H1 (cell line): ENCODE results near the gene AP1S1. TPM values are rescaled to one million over a fixed set of nuclear protein-coding genes. Genes with fewer than 3 reads are reported as not detected.

Experiments
- CTCF ChIA-PET: fragments of 300-600 bp; sonication (Branson Sonifier 250); formaldehyde crosslinking; loops from one replicate; lab custom pipeline; 2021; ENCODE audit not compliant: partially characterized antibody; lab: Charles Lee
- POLR2A ChIA-PET: fragments of 300-600 bp; sonication (Branson Sonifier 250); formaldehyde crosslinking; loops from one replicate; lab custom pipeline; 2021; ENCODE audit warnings: inconsistent platforms; ENCODE audit not compliant: partially characterized antibody; lab: Charles Lee
- DNase-seq, 2 experiments: peaks; one replicate each; pipeline versions ENCODE4 v3.0.0 to v3.0.0-alpha.2; 2010 to 2022; ENCODE audit warnings: low spot score in 2 of 2, low read depth in 1 of 2, mixed read lengths in 1 of 2
- FAIRE-seq: peaks from 2 replicates; lab custom pipeline; 2011; peaks lifted over from hg19 to GRCh38; lab: Jason Lieb, UNC
- H2AFZ ChIP-seq: 2 replicates; pipeline ENCODE4 v1.8.1; 2012; ENCODE audit warnings: low read length, inconsistent platforms
- H2AK5ac ChIP-seq: 2 replicates; pipeline ENCODE4 v1.6.1; 2013; ENCODE audit warnings: low read depth, low read length
- H2BK120ac ChIP-seq: replicated peaks from 2 replicates; pipeline ENCODE3; 2013; ENCODE audit warnings: low read depth, low read length, inconsistent platforms
- H2BK12ac ChIP-seq: 2 replicates; pipeline ENCODE4 v1.6.1; 2013; ENCODE audit warnings: low read depth, low read length
- H2BK15ac ChIP-seq: 2 replicates; pipeline ENCODE4 v1.6.1; 2013; ENCODE audit warnings: low read length
- H2BK20ac ChIP-seq: 2 replicates; pipeline ENCODE4 v1.6.1; 2013; ENCODE audit warnings: low read length
- H2BK5ac ChIP-seq: 2 replicates; pipeline ENCODE4 v1.6.1; 2013; ENCODE audit warnings: low read depth, low read length
- H3K14ac ChIP-seq: 2 replicates; pipeline ENCODE4 v1.6.1; 2013; ENCODE audit warnings: inconsistent platforms; ENCODE audit not compliant: insufficient read length
- H3K18ac ChIP-seq: 2 replicates; pipeline ENCODE4 v1.6.1; 2013; ENCODE audit warnings: low read length; ENCODE audit errors: extremely low read depth
- H3K23ac ChIP-seq: 2 replicates; pipeline ENCODE4 v1.6.1; 2013; ENCODE audit warnings: inconsistent platforms; ENCODE audit not compliant: insufficient read length
- H3K23me2 ChIP-seq: 2 replicates; pipeline ENCODE4 v1.6.1; 2013; ENCODE audit warnings: low read depth, low read length
- H3K27ac ChIP-seq: 2 replicates; pipeline ENCODE4 v1.6.1; 2011; ENCODE audit warnings: low read depth, low read length, inconsistent platforms
- H3K27me3 ChIP-seq, 4 experiments: replicated peaks in 1 of 4; 1 replicate in 1 of 4; 2 replicates in 3 of 4; pipeline versions ENCODE4 v1.6.1 to v1.8.1; 2011 to 2013; ENCODE audit warnings: low read length in 3 of 4, mild to moderate bottlenecking in 3 of 4, inconsistent platforms in 2 of 4, mixed read lengths in 2 of 4, moderate library complexity in 1 of 4; ENCODE audit not compliant: control insufficient read depth in 3 of 4, insufficient read depth in 3 of 4; ENCODE audit errors: extremely low read depth in 1 of 4
- H3K36me3 ChIP-seq, 4 experiments: 2 replicates each; pipeline versions ENCODE4 v1.6.1 to v1.8.1; 2011 to 2013; ENCODE audit warnings: mild to moderate bottlenecking in 4 of 4, low read length in 3 of 4, moderate library complexity in 2 of 4, control low read depth in 1 of 4, inconsistent platforms in 1 of 4; ENCODE audit not compliant: insufficient read depth in 4 of 4, control insufficient read depth in 2 of 4
- H3K4ac ChIP-seq: replicated peaks from 2 replicates; pipeline ENCODE3; 2013; ENCODE audit warnings: low read length, low read depth, mixed read lengths, inconsistent platforms; ENCODE audit not compliant: insufficient read length
- H3K4me1 ChIP-seq, 4 experiments: replicated peaks in 1 of 4; 1 replicate in 1 of 4; 2 replicates in 3 of 4; pipeline versions ENCODE4 v1.6.1 to v1.8.1; 2011 to 2013; ENCODE audit warnings: low read length in 3 of 4, inconsistent platforms in 2 of 4, mixed read lengths in 1 of 4; ENCODE audit not compliant: insufficient read depth in 4 of 4, control insufficient read depth in 3 of 4
- H3K4me2 ChIP-seq, 2 experiments: 2 replicates each; pipeline versions ENCODE4 v1.6.1 to v1.8.1; 2011 to 2013; ENCODE audit warnings: low read depth in 2 of 2, low read length in 2 of 2, control low read depth in 1 of 2, inconsistent platforms in 1 of 2, mild to moderate bottlenecking in 1 of 2; ENCODE audit not compliant: insufficient read depth in 1 of 2
- H3K4me3 ChIP-seq, 4 experiments: fragments of 200-600, 300-600 bp in 1 of 4; sonication (generic), shearing (Covaris generic), sonication (Bioruptor Twin) in 1 of 4; 2 replicates each; pipeline versions ENCODE4 v1.5.1 to v1.8.1; 2011 to 2016; ENCODE audit warnings: low read length in 4 of 4, low read depth in 3 of 4, control low read depth in 2 of 4, inconsistent platforms in 2 of 4, mild to moderate bottlenecking in 2 of 4, mixed read lengths in 1 of 4, moderate library complexity in 1 of 4; ENCODE audit not compliant: insufficient read depth in 2 of 4; ENCODE audit errors: extremely low read depth in 1 of 4
- H3K56ac ChIP-seq: replicated peaks from 2 replicates; pipeline ENCODE3; 2013; ENCODE audit warnings: low read depth, mild to moderate bottlenecking, mixed read lengths, low read length, inconsistent platforms; ENCODE audit not compliant: insufficient read length
- H3K79me1 ChIP-seq: 2 replicates; pipeline ENCODE4 v1.6.1; 2013; ENCODE audit warnings: low read depth, low read length, control low read depth
- H3K79me2 ChIP-seq, 2 experiments: 2 replicates each; pipeline versions ENCODE4 v1.6.1 to v1.8.1; 2012 to 2013; ENCODE audit warnings: low read length in 2 of 2, mild to moderate bottlenecking in 2 of 2, inconsistent platforms in 1 of 2; ENCODE audit not compliant: insufficient read depth in 2 of 2, control insufficient read depth in 1 of 2
- H3K9ac ChIP-seq, 4 experiments: replicated peaks in 1 of 4; 1 replicate in 1 of 4; 2 replicates in 3 of 4; pipeline versions ENCODE4 v1.6.1 to v1.8.1; 2011 to 2013; ENCODE audit warnings: low read depth in 3 of 4, low read length in 3 of 4, control low read depth in 2 of 4, mild to moderate bottlenecking in 2 of 4, moderate library complexity in 2 of 4, inconsistent platforms in 1 of 4; ENCODE audit errors: extremely low read depth in 1 of 4
- H3K9me3 ChIP-seq, 2 experiments: 2 replicates each; pipeline versions ENCODE4 v1.6.1 to v1.8.1; 2012 to 2013; ENCODE audit warnings: mild to moderate bottlenecking in 2 of 2, moderate library complexity in 2 of 2, control low read depth in 1 of 2, inconsistent platforms in 1 of 2, low read depth in 1 of 2, low read length in 1 of 2, mixed read lengths in 1 of 2; ENCODE audit not compliant: insufficient read depth in 2 of 2
- H4K20me1 ChIP-seq, 2 experiments: replicated peaks in 1 of 2; 2 replicates each; pipeline versions ENCODE3 to v1.8.1; 2011 to 2013; ENCODE audit warnings: inconsistent platforms in 2 of 2, low read length in 2 of 2, mild to moderate bottlenecking in 1 of 2; ENCODE audit not compliant: insufficient read depth in 2 of 2, control insufficient read depth in 1 of 2
- H4K5ac ChIP-seq: 2 replicates; pipeline ENCODE4 v1.6.1; 2013; ENCODE audit warnings: low read length, low read depth, mixed read lengths, inconsistent platforms; ENCODE audit not compliant: insufficient read length
- H4K8ac ChIP-seq: 2 replicates; pipeline ENCODE4 v1.8.0; 2013; ENCODE audit warnings: mild to moderate bottlenecking, moderate library complexity, low read length, inconsistent platforms; ENCODE audit not compliant: insufficient read depth; ENCODE audit errors: extremely low read depth
- H4K91ac ChIP-seq: replicated peaks from 2 replicates; pipeline ENCODE3; 2013; ENCODE audit warnings: low read length, mixed read lengths, inconsistent platforms; ENCODE audit not compliant: insufficient read length
- ATF2 ChIP-seq: IDR thresholded peaks from 2 replicates; pipeline ENCODE4 v1.6.1; 2012; ENCODE audit warnings: low read length, inconsistent platforms
- ATF3 ChIP-seq: IDR thresholded peaks from 2 replicates; pipeline ENCODE4 v1.6.1; 2011; ENCODE audit warnings: low read depth, mild to moderate bottlenecking, low read length; ENCODE audit not compliant: insufficient read depth
- BACH1 ChIP-seq: IDR thresholded peaks from 2 replicates; pipeline ENCODE4 v1.6.1; 2012; ENCODE audit warnings: low read length, improper control_type of control experiment
- BRCA1 ChIP-seq: IDR thresholded peaks from 2 replicates; pipeline ENCODE4 v1.6.1; 2012; ENCODE audit warnings: low read depth, low read length, improper control_type of control experiment
- CBX8 ChIP-seq: fragments of 300-800, 300-1000 bp; sonication (generic); IDR thresholded peaks from 2 replicates; pipeline ENCODE4 v1.7.1; 2016; ENCODE audit warnings: low read depth, low read length, borderline replicate concordance
- PHF8 ChIP-seq: fragments of 200-600 bp; sonication (generic); conservative IDR thresholded peaks from 2 replicates; pipeline ENCODE4 v1.7.1; 2012; ENCODE audit warnings: low read depth, mild to moderate bottlenecking, inconsistent platforms, low read length, moderate library complexity
- RAD21 ChIP-seq, 2 experiments: IDR thresholded peaks in 1 of 2; conservative IDR thresholded peaks in 1 of 2; 2 replicates each; pipeline ENCODE4 v1.6.1; 2011; ENCODE audit warnings: low read depth in 2 of 2, low read length in 2 of 2, improper control_type of control experiment in 1 of 2, inconsistent platforms in 1 of 2, mild to moderate bottlenecking in 1 of 2, moderate library complexity in 1 of 2
- RBBP5 ChIP-seq: IDR thresholded peaks from 2 replicates; pipeline ENCODE4 v1.7.1; 2012; ENCODE audit warnings: low read depth, mild to moderate bottlenecking, inconsistent platforms, low read length, moderate library complexity, borderline replicate concordance
- SIN3A ChIP-seq, 2 experiments: IDR thresholded peaks in 1 of 2; conservative IDR thresholded peaks in 1 of 2; 2 replicates each; pipeline ENCODE4 v1.6.1; 2011 to 2012; ENCODE audit warnings: low read length in 2 of 2, improper control_type of control experiment in 1 of 2, low read depth in 1 of 2, mild to moderate bottlenecking in 1 of 2
- SIRT6 ChIP-seq: IDR thresholded peaks from one replicate; pipeline ENCODE4 v1.7.1; 2012; ENCODE audit warnings: low read length, inconsistent platforms
- SRF ChIP-seq: IDR thresholded peaks from 2 replicates; pipeline ENCODE4 v1.6.1; 2011; ENCODE audit warnings: mild to moderate bottlenecking, low read depth, low read length, moderate library complexity
- WGBS, 2 experiments: shearing (Covaris generic) in 1 of 2; methylation state at CpG; one replicate each; pipeline versions ENCODE4 v1.1.6 to v1.1.7; 2013 to 2015; ENCODE audit warnings: low lambda C conversion rate in 2 of 2, mixed read lengths in 2 of 2, inconsistent platforms in 1 of 2, low coverage in 1 of 2, missing lambda C conversion rate in 1 of 2; ENCODE audit not compliant: insufficient replicate concordance in 2 of 2, insufficient coverage in 1 of 2, insufficient read length in 1 of 2; ENCODE audit errors: extremely low coverage in 1 of 2, missing lambda C conversion rate in 1 of 2; 5-methylcytosine and 5-hydroxymethylcytosine counted together
- polyA plus RNA-seq, 7 experiments: library from polyadenylated mRNA; depleted of rRNA in 3 of 7; stranded (reverse) in 5 of 7; unstranded in 2 of 7; fragments of >200 nt in 5 of 7; fragments of 200-250 nt in 2 of 7; gene quantifications; 1 replicate in 5 of 7; 2 replicates in 1 of 7; 4 replicates in 1 of 7; pipeline versions ENCODE4 v1.2.1 to v1.2.3, GENCODE V29; 2011 to 2013; ENCODE audit warnings: missing spikeins in 2 of 7, mixed read lengths in 2 of 7
- total RNA-seq: library from RNA; stranded (reverse); fragmentation: NEBNext Ultra II Directional; extraction: Animal tissue kit (Norgen Biotek cat#: 25700); gene quantifications from 2 replicates; pipeline ENCODE4 v1.2.1, GENCODE V29; 2021

Gene AP1S1
- total and polyA plus RNA-seq, 2 of the 8 experiments (the other 6 are each of a cell fraction or from before 2014, with no cell fraction given) = 56.1 to 59.3 TPM

GRCh38 chr7:101210143-101210542 lies 55.9 kb downstream of the AP1S1 start:
- DNase-seq = no peak
- POLR2A ChIA-PET = interaction anchor here (0.9 to 1.8 kb wide), 4 partner anchors 10 to 64 kb away, joined by 3 to 6 read pairs (median 4); partner anchors contain the start of gene MOGAT3
- TF ChIP-seq BACH1 (no peak), RAD21 (IDR thresholded peaks at IDR 0.05 in 1 of 2, conservative IDR thresholded peaks at IDR 0.05 in 1 of 2; ENCODE audit: low read depth in 2 of 2, low read length in 2 of 2) (no peak), BRCA1 (no peak), CBX8 (no peak), SRF (no peak), ATF2 (no peak), SIRT6 (no peak), SIN3A (conservative IDR thresholded peaks at IDR 0.05 in 1 of 2, IDR thresholded peaks at IDR 0.05 in 1 of 2; ENCODE audit: low read depth in 1 of 2, low read length in 2 of 2) (no peak), ATF3 (no peak), PHF8 (no peak), RBBP5 (no peak)

More at GRCh38 chr7:101210143-101210542, 55.9 kb downstream of the AP1S1 start:
- Histone ChIP-seq H2BK20ac (no peak overlapping the region), H3K4me2 (no peak overlapping the region), H4K8ac (no peak overlapping the region), H3K9ac (no peak overlapping the region), H2AFZ (no peak overlapping the region), H2BK5ac (no peak overlapping the region), H3K4me3 (no peak overlapping the region), H3K56ac (no peak overlapping the region), H3K27ac (no peak overlapping the region), H3K23me2 (no peaks in the 10 kb centered on the region), H2BK120ac (no peak overlapping the region), H3K79me2 (no peaks in the 10 kb centered on the region), H3K36me3 (peaks cover 0 to 4% (median 0%) of the 10 kb centered on the region in 4 experiments; a peak in 3 of 8 replicates), H3K79me1 (no peaks in the 10 kb centered on the region), H3K27me3 (no peaks in the 10 kb centered on the region), H2BK12ac (no peak overlapping the region), H3K23ac (no peak overlapping the region), H3K14ac (no peak overlapping the region), H4K20me1 (peaks cover 0 to 2% of the 10 kb centered on the region in 2 experiments), H2BK15ac (no peak overlapping the region), H3K18ac (no peak overlapping the region), H3K4ac (no peak overlapping the region), H3K4me1 (peaks cover 0 to 2% (median 0%) of the 10 kb centered on the region in 4 experiments; a peak in 1 of 7 replicates), H4K5ac (no peak overlapping the region), H4K91ac (no peak overlapping the region), H3K9me3 (no peaks in the 10 kb centered on the region), H2AK5ac (no peak overlapping the region)
- CTCF ChIA-PET = interaction anchor here (1.1 to 1.6 kb wide), 5 partner anchors 17 to 72 kb away, joined by 3 to 7 read pairs (median 4); no protein-coding TSS in a partner anchor
- WGBS, 2 experiments = 95% methylated on average over 18 of the region's 19 CpGs; no CpG with 5 or more reads in 1 of the 2 experiments
- no peak for FAIRE-seq
